A549 (cell line): ENCODE results near the gene RRAGB.

Source experiments
- CEBPB ChIP-seq, 2 experiments: fragments of >200 bp in 1 of 2; sonication (Bioruptor Twin) in 1 of 2; formaldehyde crosslinking in 1 of 2; IDR thresholded peaks; 2 replicates each; pipeline ENCODE4 v1.6.1; 2012 to 2016
- EHMT2 ChIP-seq: fragments of 200-600 bp; sonication (generic); IDR thresholded peaks from 2 replicates; pipeline ENCODE4 v1.6.1; 2016; ENCODE audit warnings: antibody characterized with exemption, low read depth, mild to moderate bottlenecking, moderate library complexity
- ESRRA ChIP-seq: fragments of 150-350 bp; IDR thresholded peaks from 2 replicates; pipeline ENCODE4 v1.6.1; 2014; ENCODE audit warnings: mild to moderate bottlenecking, low read length, borderline replicate concordance
- FOXS1 ChIP-seq: fragments of 250-450 bp; sonication (Bioruptor Pico); IDR thresholded peaks from 2 replicates; pipeline ENCODE4 v1.5.0; 2020; ENCODE audit warnings: mild to moderate bottlenecking, moderate library complexity
- GATA3 ChIP-seq: IDR thresholded peaks from 2 replicates; pipeline ENCODE4 v1.6.1; 2012; ENCODE audit warnings: borderline replicate concordance
- JUN ChIP-seq, 2 experiments: fragments of >200 bp; sonication (Bioruptor Twin); formaldehyde crosslinking; IDR thresholded peaks; 2 replicates in 1 of 2; 3 replicates in 1 of 2; pipeline ENCODE4 v1.6.1; 2016 to 2017
- KDM1A ChIP-seq: fragments of 200-600 bp; sonication (generic); IDR thresholded peaks from 2 replicates; pipeline ENCODE4 v1.6.1; 2016; ENCODE audit warnings: low read depth, mild to moderate bottlenecking
- PHF8 ChIP-seq: fragments of 200-600 bp; sonication (generic); IDR thresholded peaks from 2 replicates; pipeline ENCODE4 v1.6.1; 2016; ENCODE audit warnings: low read depth, mild to moderate bottlenecking, antibody characterized with exemption, moderate library complexity, borderline replicate concordance
- POLR2A ChIP-seq: IDR thresholded peaks from 2 replicates; pipeline ENCODE4 v1.6.1; 2012; ENCODE audit warnings: mild to moderate bottlenecking, low read length
- POLR2AphosphoS2 ChIP-seq: conservative IDR thresholded peaks from 2 replicates; pipeline ENCODE4 v1.6.1; 2012; ENCODE audit warnings: low read length, improper control_type of control experiment, inconsistent platforms
- RFX5 ChIP-seq: fragments of 450-650 bp; IDR thresholded peaks from 2 replicates; pipeline ENCODE4 v1.7.1; 2014; ENCODE audit warnings: antibody characterized with exemption, mild to moderate bottlenecking, moderate library complexity
- RNF2 ChIP-seq: fragments of 200-600 bp; sonication (generic); IDR thresholded peaks from 2 replicates; pipeline ENCODE4 v1.6.1; 2016; ENCODE audit warnings: low read depth, mild to moderate bottlenecking, antibody characterized with exemption, moderate library complexity, borderline replicate concordance
- TF ChIP-seq, protein P1 (sequence below): fragments of >200 bp; sonication (Bioruptor Twin); formaldehyde crosslinking; IDR thresholded peaks from 3 replicates; pipeline ENCODE4 v1.5.1; 2016
- TF ChIP-seq, protein P2 (sequence below): IDR thresholded peaks from 2 replicates; pipeline ENCODE4 v1.6.1; 2012

DNA sequence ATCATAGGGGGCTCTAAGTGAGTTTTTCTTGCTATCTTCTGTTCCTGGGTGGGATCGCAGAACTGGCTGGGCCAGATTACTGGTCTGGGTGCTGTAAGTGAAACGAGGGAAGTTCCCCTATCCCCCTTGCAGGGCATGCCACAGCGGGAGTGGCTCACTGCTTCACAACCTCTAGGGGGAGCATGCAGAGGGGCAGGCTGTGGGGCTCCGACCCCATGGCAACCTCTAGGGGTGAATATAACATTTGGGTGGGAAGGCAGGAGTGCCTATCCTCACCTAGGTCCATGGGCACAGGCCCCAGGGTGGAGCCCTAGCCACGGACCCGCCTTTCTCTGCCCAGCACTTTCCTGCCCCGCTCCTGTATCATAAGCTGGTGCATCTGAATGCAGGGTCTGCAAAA, 1.7 kb upstream of the RRAGB start:
- TF ChIP-seq, protein P1, sequence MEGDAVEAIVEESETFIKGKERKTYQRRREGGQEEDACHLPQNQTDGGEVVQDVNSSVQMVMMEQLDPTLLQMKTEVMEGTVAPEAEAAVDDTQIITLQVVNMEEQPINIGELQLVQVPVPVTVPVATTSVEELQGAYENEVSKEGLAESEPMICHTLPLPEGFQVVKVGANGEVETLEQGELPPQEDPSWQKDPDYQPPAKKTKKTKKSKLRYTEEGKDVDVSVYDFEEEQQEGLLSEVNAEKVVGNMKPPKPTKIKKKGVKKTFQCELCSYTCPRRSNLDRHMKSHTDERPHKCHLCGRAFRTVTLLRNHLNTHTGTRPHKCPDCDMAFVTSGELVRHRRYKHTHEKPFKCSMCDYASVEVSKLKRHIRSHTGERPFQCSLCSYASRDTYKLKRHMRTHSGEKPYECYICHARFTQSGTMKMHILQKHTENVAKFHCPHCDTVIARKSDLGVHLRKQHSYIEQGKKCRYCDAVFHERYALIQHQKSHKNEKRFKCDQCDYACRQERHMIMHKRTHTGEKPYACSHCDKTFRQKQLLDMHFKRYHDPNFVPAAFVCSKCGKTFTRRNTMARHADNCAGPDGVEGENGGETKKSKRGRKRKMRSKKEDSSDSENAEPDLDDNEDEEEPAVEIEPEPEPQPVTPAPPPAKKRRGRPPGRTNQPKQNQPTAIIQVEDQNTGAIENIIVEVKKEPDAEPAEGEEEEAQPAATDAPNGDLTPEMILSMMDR: no peak
- TF ChIP-seq JUN (IDR thresholded peaks at IDR 0.05): no peak
- TF ChIP-seq KDM1A: no peak
- TF ChIP-seq FOXS1 (CRISPR knock-in tag): no peak
- no peak for TF ChIP-seq POLR2A
- TF ChIP-seq CEBPB (IDR thresholded peaks at IDR 0.05): no peak
- TF ChIP-seq, protein P2, sequence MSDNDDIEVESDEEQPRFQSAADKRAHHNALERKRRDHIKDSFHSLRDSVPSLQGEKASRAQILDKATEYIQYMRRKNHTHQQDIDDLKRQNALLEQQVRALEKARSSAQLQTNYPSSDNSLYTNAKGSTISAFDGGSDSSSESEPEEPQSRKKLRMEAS: no peak
- no peak for TF ChIP-seq PHF8
- TF ChIP-seq RNF2: no peak
- TF ChIP-seq RFX5: no peak
- TF ChIP-seq EHMT2: no peak
- TF ChIP-seq POLR2AphosphoS2: no peak
- TF ChIP-seq ESRRA: no peak
- no peak for TF ChIP-seq GATA3
